K562 (cell line): ENCODE measurements around the gene BBC3. TPM values are rescaled to one million over a fixed set of nuclear protein-coding genes. Genes with fewer than 3 reads are reported as not detected.

Experiments
- DMBX1 ChIP-seq: fragments of 250-450 bp; sonication (Bioruptor Pico); IDR thresholded peaks from 2 replicates; pipeline ENCODE4 v1.8.0; 2022; ENCODE audit warnings: inconsistent platforms, mild to moderate bottlenecking, moderate library complexity, borderline replicate concordance
- FOSL1 ChIP-seq: fragments of 200-800 bp; sonication (Bioruptor generic); conservative IDR thresholded peaks from 2 replicates; pipeline ENCODE4 v1.6.1; 2016; ENCODE audit warnings: missing genetic modification characterization, missing compliant biosample characterization
- JUN ChIP-seq, 2 experiments: sonication (generic) in 1 of 2; formaldehyde crosslinking in 1 of 2; IDR thresholded peaks; 2 replicates each; pipeline versions ENCODE4 v1.6.1 to v1.8.0; 2012 to 2022; ENCODE audit warnings: borderline replicate concordance in 2 of 2, mild to moderate bottlenecking in 2 of 2, improper control_type of control experiment in 1 of 2, low read depth in 1 of 2, low read length in 1 of 2, missing genetic modification reagents in 1 of 2
- KAT7 ChIP-seq: sonication (generic); formaldehyde crosslinking; IDR thresholded peaks from 2 replicates; pipeline ENCODE4 v1.8.0; 2022; ENCODE audit warnings: missing genetic modification reagents, mild to moderate bottlenecking, borderline replicate concordance
- L3MBTL2 ChIP-seq: fragments of 450-650 bp; IDR thresholded peaks from 2 replicates; pipeline ENCODE4 v1.6.1; 2016; ENCODE audit warnings: mild to moderate bottlenecking, moderate library complexity
- NFIC ChIP-seq: fragments of 450-650 bp; IDR thresholded peaks from 2 replicates; pipeline ENCODE4 v1.6.1; 2017; ENCODE audit warnings: mild to moderate bottlenecking, inconsistent platforms
- NFXL1 ChIP-seq: fragments of 450-650 bp; formaldehyde crosslinking; IDR thresholded peaks from 2 replicates; pipeline ENCODE4 v1.4.0; 2021; ENCODE audit warnings: mild to moderate bottlenecking
- SRSF9 ChIP-seq: fragments of 200-400 bp; formaldehyde crosslinking; IDR thresholded peaks from 2 replicates; pipeline ENCODE4 v1.6.1; 2017; ENCODE audit warnings: low read depth, low read length, borderline replicate concordance
- TAF15 ChIP-seq: fragments of 200-400 bp; formaldehyde crosslinking; IDR thresholded peaks from 2 replicates; pipeline ENCODE4 v1.6.1; 2017; ENCODE audit warnings: mild to moderate bottlenecking, low read depth, low read length, moderate library complexity
- ZBED1 ChIP-seq: IDR thresholded peaks from 2 replicates; pipeline ENCODE4 v1.6.1; 2014
- ZBTB17 ChIP-seq: fragments of 450-650 bp; formaldehyde crosslinking; IDR thresholded peaks from 2 replicates; pipeline ENCODE4 v1.4.0; 2020; ENCODE audit warnings: mild to moderate bottlenecking
- ZFP1 ChIP-seq: fragments of 450-650 bp; formaldehyde crosslinking; IDR thresholded peaks from 2 replicates; pipeline ENCODE4 v1.4.0; 2020; ENCODE audit warnings: mild to moderate bottlenecking, mixed read lengths
- ZKSCAN8 ChIP-seq: fragments of 200-800 bp; sonication (Bioruptor generic); IDR thresholded peaks from 2 replicates; pipeline ENCODE4 v1.6.1; 2016; ENCODE audit warnings: missing genetic modification characterization, missing compliant biosample characterization
- ZNF584 ChIP-seq: fragments of 200-800 bp; sonication (Bioruptor generic); IDR thresholded peaks from 2 replicates; pipeline ENCODE4 v1.6.1; 2016; ENCODE audit warnings: low read depth, mild to moderate bottlenecking, missing genetic modification characterization, missing compliant biosample characterization
- ZNF707 ChIP-seq: fragments of 250-450 bp; sonication (Bioruptor Pico); conservative IDR thresholded peaks from 2 replicates; pipeline ENCODE4 v1.8.0; 2022; ENCODE audit warnings: inconsistent platforms, mild to moderate bottlenecking, moderate library complexity
- polyA plus RNA-seq, 8 experiments: library from polyadenylated mRNA; depleted of rRNA in 4 of 8; stranded (reverse) in 5 of 8; unstranded in 3 of 8; fragments of >200 nt; fragmentation: Nextera tagmentation in 2 of 8; fragmentation: Illumina TruSeq in 1 of 8; extraction: Ambion mirVana in 2 of 8; extraction: Trizol in 1 of 8; gene quantifications; 2 replicates each; pipeline versions ENCODE4 v1.2.1 to v1.2.3, GENCODE V29; 2011 to 2014; ENCODE audit warnings: inconsistent platforms in 1 of 8, missing spikeins in 1 of 8
- total RNA-seq, 7 experiments: library from RNA; depleted of rRNA in 6 of 7; stranded (reverse); fragments of >200 nt in 6 of 7; fragmentation: Illumina TruSeq in 2 of 7; extraction: Trizol in 2 of 7; gene quantifications; 2 replicates each; pipeline versions ENCODE4 v1.2.1 to v1.2.3, GENCODE V29; 2011 to 2021; ENCODE audit warnings: low replicate concordance in 1 of 7
- TF ChIP-seq, protein P1 (sequence below): IDR thresholded peaks from 2 replicates; pipeline ENCODE4 v1.6.1; 2014; ENCODE audit warnings: antibody characterized with exemption
- TF ChIP-seq, protein P2 (sequence below): fragments of 450-650 bp; IDR thresholded peaks from one replicate; pipeline ENCODE4 v1.6.1; 2018; ENCODE audit warnings: mild to moderate bottlenecking, moderate library complexity; ENCODE audit not compliant: partially characterized antibody
- TF ChIP-seq, protein P3 (sequence below): fragments of 250-450 bp; sonication (Bioruptor Pico); IDR thresholded peaks from 2 replicates; pipeline ENCODE4 v1.4.0; 2020; ENCODE audit warnings: borderline replicate concordance
- TF ChIP-seq, protein P4 (sequence below): sonication (generic); formaldehyde crosslinking; IDR thresholded peaks from 2 replicates; pipeline ENCODE4 v1.8.1; 2022; ENCODE audit warnings: missing genetic modification reagents
- TF ChIP-seq, protein P5 (sequence below): fragments of 450-650 bp; IDR thresholded peaks from 2 replicates; pipeline ENCODE4 v1.6.1; 2017; ENCODE audit warnings: antibody characterized with exemption

BBC3 gene
- total and polyA plus RNA-seq, 9 of the 15 experiments (the other 6 are each of a cell fraction or from before 2014, with no cell fraction given) = 0.15 to 30.7 (median 4.8) TPM

DNA sequence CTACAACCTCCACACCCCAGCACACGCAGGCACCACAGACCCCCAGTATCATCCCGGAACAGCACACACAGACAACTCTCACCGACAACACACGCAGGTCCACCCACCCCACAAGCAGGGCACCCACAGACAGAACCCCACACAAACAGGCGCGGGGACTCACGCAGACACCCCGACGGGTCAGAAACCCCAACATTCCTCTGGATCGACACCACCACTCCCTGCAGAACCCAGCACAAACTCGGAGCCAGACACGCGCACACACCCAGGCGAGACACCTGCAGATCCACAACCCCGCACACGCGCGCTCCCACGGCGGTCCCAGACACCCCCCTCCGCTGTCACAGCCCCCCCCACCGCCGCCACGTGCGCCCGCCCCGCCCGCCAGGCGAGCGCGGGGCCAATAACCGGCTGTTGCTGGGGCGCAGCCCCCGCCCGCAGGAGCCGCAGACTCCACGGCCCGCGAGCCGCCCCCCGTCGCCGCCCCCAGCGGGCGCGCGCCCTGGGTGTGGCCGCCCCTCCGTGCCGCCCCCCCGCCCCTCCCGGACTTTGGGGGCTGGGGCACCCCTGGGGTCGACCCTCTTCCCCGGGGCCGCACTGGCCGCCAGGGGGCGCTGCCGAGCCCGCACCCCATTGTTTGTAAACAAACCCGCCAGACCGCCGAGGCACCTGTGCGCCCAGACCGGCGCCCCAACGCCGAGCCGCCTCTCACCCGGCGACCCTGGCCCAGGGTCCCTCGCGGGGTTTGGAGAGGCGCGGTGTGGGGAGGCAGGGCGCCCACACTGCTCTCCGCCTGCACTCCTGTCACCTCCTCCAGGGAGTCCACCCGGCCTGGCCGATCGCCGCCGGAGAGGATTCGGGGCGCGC lies 712 bp downstream of the BBC3 start (continued):
- TF ChIP-seq, protein P1, sequence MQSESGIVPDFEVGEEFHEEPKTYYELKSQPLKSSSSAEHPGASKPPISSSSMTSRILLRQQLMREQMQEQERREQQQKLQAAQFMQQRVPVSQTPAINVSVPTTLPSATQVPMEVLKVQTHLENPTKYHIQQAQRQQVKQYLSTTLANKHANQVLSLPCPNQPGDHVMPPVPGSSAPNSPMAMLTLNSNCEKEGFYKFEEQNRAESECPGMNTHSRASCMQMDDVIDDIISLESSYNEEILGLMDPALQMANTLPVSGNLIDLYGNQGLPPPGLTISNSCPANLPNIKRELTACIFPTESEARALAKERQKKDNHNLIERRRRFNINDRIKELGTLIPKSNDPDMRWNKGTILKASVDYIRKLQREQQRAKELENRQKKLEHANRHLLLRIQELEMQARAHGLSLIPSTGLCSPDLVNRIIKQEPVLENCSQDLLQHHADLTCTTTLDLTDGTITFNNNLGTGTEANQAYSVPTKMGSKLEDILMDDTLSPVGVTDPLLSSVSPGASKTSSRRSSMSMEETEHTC = no peak
- no peak for TF ChIP-seq NFXL1 (CRISPR knock-in tag)
- TF ChIP-seq, protein P2, sequence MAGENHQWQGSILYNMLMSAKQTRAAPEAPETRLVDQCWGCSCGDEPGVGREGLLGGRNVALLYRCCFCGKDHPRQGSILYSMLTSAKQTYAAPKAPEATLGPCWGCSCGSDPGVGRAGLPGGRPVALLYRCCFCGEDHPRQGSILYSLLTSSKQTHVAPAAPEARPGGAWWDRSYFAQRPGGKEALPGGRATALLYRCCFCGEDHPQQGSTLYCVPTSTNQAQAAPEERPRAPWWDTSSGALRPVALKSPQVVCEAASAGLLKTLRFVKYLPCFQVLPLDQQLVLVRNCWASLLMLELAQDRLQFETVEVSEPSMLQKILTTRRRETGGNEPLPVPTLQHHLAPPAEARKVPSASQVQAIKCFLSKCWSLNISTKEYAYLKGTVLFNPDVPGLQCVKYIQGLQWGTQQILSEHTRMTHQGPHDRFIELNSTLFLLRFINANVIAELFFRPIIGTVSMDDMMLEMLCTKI = no peak
- TF ChIP-seq FOSL1 (tag) = peak; percentile 50; the same call in 1 of the 2 replicates
- no peak for TF ChIP-seq ZNF584
- TF ChIP-seq SRSF9 = no peak
- TF ChIP-seq, protein P3, sequence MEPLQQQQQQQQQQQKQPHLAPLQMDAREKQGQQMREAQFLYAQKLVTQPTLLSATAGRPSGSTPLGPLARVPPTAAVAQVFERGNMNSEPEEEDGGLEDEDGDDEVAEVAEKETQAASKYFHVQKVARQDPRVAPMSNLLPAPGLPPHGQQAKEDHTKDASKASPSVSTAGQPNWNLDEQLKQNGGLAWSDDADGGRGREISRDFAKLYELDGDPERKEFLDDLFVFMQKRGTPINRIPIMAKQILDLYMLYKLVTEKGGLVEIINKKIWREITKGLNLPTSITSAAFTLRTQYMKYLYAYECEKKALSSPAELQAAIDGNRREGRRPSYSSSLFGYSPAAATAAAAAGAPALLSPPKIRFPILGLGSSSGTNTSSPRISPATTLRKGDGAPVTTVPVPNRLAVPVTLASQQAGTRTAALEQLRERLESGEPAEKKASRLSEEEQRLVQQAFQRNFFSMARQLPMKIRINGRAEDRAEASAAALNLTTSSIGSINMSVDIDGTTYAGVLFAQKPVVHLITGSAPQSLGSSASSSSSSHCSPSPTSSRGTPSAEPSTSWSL (CRISPR knock-in tag) = no peak
- TF ChIP-seq ZFP1 (CRISPR knock-in tag) = no peak
- no peak for TF ChIP-seq ZBED1
- no peak for TF ChIP-seq DMBX1
- no peak for TF ChIP-seq ZKSCAN8 (CRISPR knock-in tag)
- TF ChIP-seq KAT7 (CRISPR knock-in tag) = 0 out of 2 replicates have a peak, but pooled peaks have one; percentile 18
- 0 out of 2 replicates have a peak, but pooled peaks have one; percentile 22 for TF ChIP-seq JUN (IDR thresholded peaks at IDR 0.05; ENCODE audit: borderline replicate concordance, low read depth, low read length)
- TF ChIP-seq JUN (CRISPR knock-in tag; IDR thresholded peaks at IDR 0.05; ENCODE audit: borderline replicate concordance) = no peak
- no peak for TF ChIP-seq TAF15
- TF ChIP-seq, protein P4, sequence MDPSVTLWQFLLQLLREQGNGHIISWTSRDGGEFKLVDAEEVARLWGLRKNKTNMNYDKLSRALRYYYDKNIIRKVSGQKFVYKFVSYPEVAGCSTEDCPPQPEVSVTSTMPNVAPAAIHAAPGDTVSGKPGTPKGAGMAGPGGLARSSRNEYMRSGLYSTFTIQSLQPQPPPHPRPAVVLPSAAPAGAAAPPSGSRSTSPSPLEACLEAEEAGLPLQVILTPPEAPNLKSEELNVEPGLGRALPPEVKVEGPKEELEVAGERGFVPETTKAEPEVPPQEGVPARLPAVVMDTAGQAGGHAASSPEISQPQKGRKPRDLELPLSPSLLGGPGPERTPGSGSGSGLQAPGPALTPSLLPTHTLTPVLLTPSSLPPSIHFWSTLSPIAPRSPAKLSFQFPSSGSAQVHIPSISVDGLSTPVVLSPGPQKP = no peak
- TF ChIP-seq ZBTB17 (CRISPR knock-in tag) = 0 out of 2 replicates have a peak, but pooled peaks have one; percentile 39
- peak; percentile 35 for TF ChIP-seq NFIC
- TF ChIP-seq, protein P5, sequence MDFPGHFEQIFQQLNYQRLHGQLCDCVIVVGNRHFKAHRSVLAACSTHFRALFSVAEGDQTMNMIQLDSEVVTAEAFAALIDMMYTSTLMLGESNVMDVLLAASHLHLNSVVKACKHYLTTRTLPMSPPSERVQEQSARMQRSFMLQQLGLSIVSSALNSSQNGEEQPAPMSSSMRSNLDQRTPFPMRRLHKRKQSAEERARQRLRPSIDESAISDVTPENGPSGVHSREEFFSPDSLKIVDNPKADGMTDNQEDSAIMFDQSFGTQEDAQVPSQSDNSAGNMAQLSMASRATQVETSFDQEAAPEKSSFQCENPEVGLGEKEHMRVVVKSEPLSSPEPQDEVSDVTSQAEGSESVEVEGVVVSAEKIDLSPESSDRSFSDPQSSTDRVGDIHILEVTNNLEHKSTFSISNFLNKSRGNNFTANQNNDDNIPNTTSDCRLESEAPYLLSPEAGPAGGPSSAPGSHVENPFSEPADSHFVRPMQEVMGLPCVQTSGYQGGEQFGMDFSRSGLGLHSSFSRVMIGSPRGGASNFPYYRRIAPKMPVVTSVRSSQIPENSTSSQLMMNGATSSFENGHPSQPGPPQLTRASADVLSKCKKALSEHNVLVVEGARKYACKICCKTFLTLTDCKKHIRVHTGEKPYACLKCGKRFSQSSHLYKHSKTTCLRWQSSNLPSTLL = peak; percentile 67; the same call in 1 of the 2 replicates
- no peak for TF ChIP-seq ZNF707 (CRISPR knock-in tag)
- no peak for TF ChIP-seq L3MBTL2
